NK-92 (cell line): ENCODE results near the gene HIBADH.
"Not testable (repeated sequence)": the region's sequence is repeated elsewhere in the genome, so short reads cannot be mapped to it uniquely, and the experiment has no call there.

Experiments
- DNase-seq: peaks from one replicate; lab custom pipeline; 2025; ENCODE audit not compliant: unreplicated experiment; lab: John Stamatoyannopoulos, UW

Gene HIBADH

GRCh38 chr7:27680610-27681009 lies 17.9 kb upstream of the HIBADH start:
- no peak for DNase-seq

- DNase-seq, result no peak
Measured at GRCh38 chr7:27678617-27679260, 16.1 kb upstream of the HIBADH start.

GRCh38 chr7:27677912-27678612 lies 15.4 kb upstream of the HIBADH start:
- DNase-seq, result no peak

GRCh38 chr7:27674126-27674525 lies 11.4 kb upstream of the HIBADH start:
- not testable (repeated sequence) for DNase-seq

GRCh38 chr7:27671675-27672074 lies 9.0 kb upstream of the HIBADH start:
- DNase-seq, result no peak

- no peak for DNase-seq
Measured at GRCh38 chr7:27670676-27671075, 8.0 kb upstream of the HIBADH start.

- no peak for DNase-seq
Measured at GRCh38 chr7:27670177-27670576, 7.5 kb upstream of the HIBADH start.

GRCh38 chr7:27665531-27665930 lies 2.8 kb upstream of the HIBADH start:
- no peak for DNase-seq

- no peak for DNase-seq
Measured at GRCh38 chr7:27663989-27664331, 1.3 kb upstream of the HIBADH start.

GRCh38 chr7:27661811-27662489 lies 733 bp downstream of the HIBADH start:
- DNase-seq, result no peak

- no peak for DNase-seq
Measured at GRCh38 chr7:27656724-27657123, 6.0 kb downstream of the HIBADH start.

- no peak for DNase-seq
Measured at GRCh38 chr7:27655184-27655583, 7.5 kb downstream of the HIBADH start.

GRCh38 chr7:27652518-27652917 lies 10.2 kb downstream of the HIBADH start:
- no peak for DNase-seq

- no peak for DNase-seq
Measured at GRCh38 chr7:27651702-27652101, 11.0 kb downstream of the HIBADH start.

GRCh38 chr7:27650283-27650682 lies 12.4 kb downstream of the HIBADH start:
- no peak for DNase-seq

- no peak for DNase-seq
Measured at GRCh38 chr7:27647489-27647888, 15.2 kb downstream of the HIBADH start.

- DNase-seq, result no peak
Measured at GRCh38 chr7:27647046-27647445, 15.6 kb downstream of the HIBADH start.

- DNase-seq, result no peak
Measured at GRCh38 chr7:27642271-27642670, 20.4 kb downstream of the HIBADH start.

- no peak for DNase-seq
Measured at GRCh38 chr7:27641581-27642230, 21.0 kb downstream of the HIBADH start.

GRCh38 chr7:27640884-27641574 lies 21.7 kb downstream of the HIBADH start:
- no peak for DNase-seq

- no peak for DNase-seq
Measured at GRCh38 chr7:27639851-27640250, 22.8 kb downstream of the HIBADH start.
